ENCODE data around the gene MYL10.

Gene MYL10

DNA sequence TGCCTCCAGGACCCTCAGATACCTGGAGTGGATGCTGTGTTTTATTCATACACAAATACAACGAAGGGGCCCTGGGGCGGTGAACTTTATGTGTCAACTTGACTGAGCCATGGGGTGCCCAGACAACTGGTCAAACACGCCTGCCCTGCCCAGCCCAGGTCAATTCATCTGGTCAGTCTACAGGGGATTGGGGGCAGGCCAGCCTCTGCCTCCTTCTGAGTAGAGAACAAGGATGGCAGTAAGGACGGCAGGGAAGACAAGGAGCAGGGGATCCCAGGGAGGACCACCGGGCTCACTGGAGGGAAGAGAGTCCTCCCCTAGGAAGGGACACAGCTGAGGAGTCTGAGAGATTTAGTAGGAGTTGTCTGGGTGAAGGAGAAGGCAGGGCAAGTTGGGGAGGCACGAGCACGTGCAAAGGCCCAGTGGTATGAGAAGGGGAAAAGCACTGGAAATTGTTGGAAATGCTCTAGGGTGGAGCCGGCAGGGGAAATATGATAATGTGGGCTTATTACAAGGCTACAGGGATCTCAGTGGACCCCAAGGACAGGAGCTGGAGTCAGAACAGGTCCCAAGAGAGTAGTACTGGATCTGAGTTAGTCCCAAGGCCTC is 63.4 kb downstream of the MYL10 start:
- Histone ChIP-seq H3K4me3 (IDR thresholded peaks at IDR 0.05; ENCODE audit: insufficient read depth, low read depth, low read length) (no peak overlapping the region), H3K79me2 (ENCODE audit: insufficient read depth, low read depth) (no peaks in the 10 kb centered on the region), H3K27me3 (ENCODE audit: insufficient read depth, low read depth) (peaks cover 13% of the 10 kb centered on the region; the same call in 1 of the 2 replicates), H2AFZ (ENCODE audit: low read depth) (no peak overlapping the region), H4K20me1 (ENCODE audit: insufficient read depth) (no peaks in the 10 kb centered on the region), H3K27ac (no peak overlapping the region), H3K9ac (no peak overlapping the region), H3K4me1 (ENCODE audit: low read depth, poor library complexity, severe bottlenecking) (no peaks in the 10 kb centered on the region), H3K4me2 (no peak overlapping the region), H3K36me3 (ENCODE audit: insufficient read depth) (no peaks in the 10 kb centered on the region)
- TF ChIP-seq, protein P1, sequence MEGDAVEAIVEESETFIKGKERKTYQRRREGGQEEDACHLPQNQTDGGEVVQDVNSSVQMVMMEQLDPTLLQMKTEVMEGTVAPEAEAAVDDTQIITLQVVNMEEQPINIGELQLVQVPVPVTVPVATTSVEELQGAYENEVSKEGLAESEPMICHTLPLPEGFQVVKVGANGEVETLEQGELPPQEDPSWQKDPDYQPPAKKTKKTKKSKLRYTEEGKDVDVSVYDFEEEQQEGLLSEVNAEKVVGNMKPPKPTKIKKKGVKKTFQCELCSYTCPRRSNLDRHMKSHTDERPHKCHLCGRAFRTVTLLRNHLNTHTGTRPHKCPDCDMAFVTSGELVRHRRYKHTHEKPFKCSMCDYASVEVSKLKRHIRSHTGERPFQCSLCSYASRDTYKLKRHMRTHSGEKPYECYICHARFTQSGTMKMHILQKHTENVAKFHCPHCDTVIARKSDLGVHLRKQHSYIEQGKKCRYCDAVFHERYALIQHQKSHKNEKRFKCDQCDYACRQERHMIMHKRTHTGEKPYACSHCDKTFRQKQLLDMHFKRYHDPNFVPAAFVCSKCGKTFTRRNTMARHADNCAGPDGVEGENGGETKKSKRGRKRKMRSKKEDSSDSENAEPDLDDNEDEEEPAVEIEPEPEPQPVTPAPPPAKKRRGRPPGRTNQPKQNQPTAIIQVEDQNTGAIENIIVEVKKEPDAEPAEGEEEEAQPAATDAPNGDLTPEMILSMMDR (conservative IDR thresholded peaks at IDR 0.05; ENCODE audit: low read depth, low read length), result no peak

DNA sequence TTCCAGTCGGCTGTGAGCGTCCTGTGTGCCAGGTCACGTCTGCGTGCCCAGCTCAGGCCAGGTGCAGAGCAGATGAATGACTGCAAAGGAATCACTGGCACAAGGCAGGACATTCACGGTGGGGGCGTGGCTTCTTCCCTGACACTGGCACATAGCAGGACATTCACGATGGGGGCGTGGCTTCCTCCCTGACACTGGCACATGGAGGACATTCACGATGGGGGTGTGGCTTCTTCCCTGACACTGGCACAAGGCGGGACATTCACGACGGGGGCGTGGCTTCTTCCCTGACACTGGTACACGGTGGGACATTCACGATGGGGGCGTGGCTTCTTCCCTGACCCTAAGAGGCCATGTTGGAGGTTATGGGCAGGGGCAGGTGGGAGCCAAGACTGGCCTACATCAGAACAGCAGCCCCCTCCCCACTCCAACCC is 64.3 kb downstream of the MYL10 start:
- no peak overlapping the region for H2AFZ ChIP-seq (ENCODE audit: low read depth)
- TF ChIP-seq, protein P1 (conservative IDR thresholded peaks at IDR 0.05; ENCODE audit: low read depth, low read length), result no peak
- no peak overlapping the region for H3K9ac ChIP-seq
- no peaks in the 10 kb centered on the region for H3K79me2 ChIP-seq (ENCODE audit: insufficient read depth, low read depth)
- H3K4me1 ChIP-seq (ENCODE audit: low read depth, poor library complexity, severe bottlenecking), result no peaks in the 10 kb centered on the region
- H3K36me3 ChIP-seq (ENCODE audit: insufficient read depth), result no peaks in the 10 kb centered on the region
- H3K4me2 ChIP-seq, result no peak overlapping the region
- H3K4me3 ChIP-seq (IDR thresholded peaks at IDR 0.05; ENCODE audit: insufficient read depth, low read depth, low read length), result no peak overlapping the region
- H4K20me1 ChIP-seq (ENCODE audit: insufficient read depth), result no peaks in the 10 kb centered on the region
- no peak overlapping the region for H3K27ac ChIP-seq
- H3K27me3 ChIP-seq (ENCODE audit: insufficient read depth, low read depth), result peaks cover 16% of the 10 kb centered on the region; the same call in 1 of the 2 replicates

DNA sequence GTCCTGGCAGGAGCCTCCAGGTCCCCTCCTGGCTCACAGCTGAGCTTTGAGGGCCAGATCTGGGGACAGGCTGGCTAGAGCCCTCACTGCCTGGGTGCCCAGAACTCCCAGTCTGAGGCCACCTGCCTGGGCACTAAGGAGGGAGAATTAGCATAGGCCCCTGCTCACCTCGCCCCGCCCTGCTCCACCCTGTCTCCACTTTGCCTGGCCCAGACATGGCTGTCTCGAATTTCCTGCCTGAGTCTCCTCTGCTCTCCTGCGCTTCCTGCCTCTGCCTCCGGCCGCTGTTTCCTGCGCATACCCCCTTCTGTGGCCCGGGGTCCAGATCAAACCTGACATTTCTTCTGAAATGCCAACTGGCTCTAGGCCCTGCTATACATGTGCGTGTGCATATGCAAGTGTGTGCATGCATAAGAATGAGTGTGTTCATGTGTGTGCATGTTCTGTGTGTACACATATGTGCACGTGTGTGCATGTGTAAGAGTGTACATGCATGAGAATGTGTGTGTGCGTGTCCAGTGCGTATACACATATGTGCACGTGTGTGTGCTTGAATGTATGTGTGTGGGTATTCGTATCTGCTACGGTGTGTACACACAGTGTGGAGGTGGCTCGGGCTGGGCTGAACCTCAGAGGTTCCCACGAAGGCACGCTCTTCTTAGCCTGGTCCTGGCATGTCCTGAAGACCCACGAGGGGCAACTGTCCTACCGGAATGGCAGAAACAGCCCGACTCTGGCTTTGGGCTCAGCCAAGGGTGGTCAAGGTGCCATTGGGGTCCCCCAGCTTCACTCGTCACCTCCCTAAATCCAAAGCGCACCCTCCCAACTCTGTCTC is 64.9 kb downstream of the MYL10 start:
- Histone ChIP-seq H4K20me1 (ENCODE audit: insufficient read depth) (no peaks in the 10 kb centered on the region), H3K27me3 (ENCODE audit: insufficient read depth, low read depth) (peaks cover 16% of the 10 kb centered on the region; the same call in 1 of the 2 replicates), H3K36me3 (ENCODE audit: insufficient read depth) (no peaks in the 10 kb centered on the region), H3K4me3 (IDR thresholded peaks at IDR 0.05; ENCODE audit: insufficient read depth, low read depth, low read length) (no peak overlapping the region), H2AFZ (ENCODE audit: low read depth) (no peak overlapping the region), H3K79me2 (ENCODE audit: insufficient read depth, low read depth) (no peaks in the 10 kb centered on the region), H3K4me1 (ENCODE audit: low read depth, poor library complexity, severe bottlenecking) (no peaks in the 10 kb centered on the region), H3K4me2 (no peak overlapping the region), H3K9ac (no peak overlapping the region), H3K27ac (no peak overlapping the region)
- TF ChIP-seq, protein P1 (conservative IDR thresholded peaks at IDR 0.05; ENCODE audit: low read depth, low read length), result no peak

All from KMS-11 (cell line).